Stimulated activated CD4-positive, alpha-beta T cell treated with anti-CD3 and anti-CD28 coated beads, Interleukin-15, amount 100 ng/mL, for 1 hour (primary cell): ENCODE results near the gene TMEM45A.
A peak's percentile ranks its signal among the peaks of the same experiment; 100 is the strongest.
"Not testable (repeated sequence)": the region's sequence is repeated elsewhere in the genome, so short reads cannot be mapped to it uniquely, and the experiment has no call there.

Experiments
- DNase-seq, 2 donors: peaks; one replicate each; pipeline ENCODE4 v3.0.0-alpha.2; 2020; ENCODE audit warnings: low read depth in 1 of 2, low spot score in 1 of 2

The TMEM45A gene, protein sequence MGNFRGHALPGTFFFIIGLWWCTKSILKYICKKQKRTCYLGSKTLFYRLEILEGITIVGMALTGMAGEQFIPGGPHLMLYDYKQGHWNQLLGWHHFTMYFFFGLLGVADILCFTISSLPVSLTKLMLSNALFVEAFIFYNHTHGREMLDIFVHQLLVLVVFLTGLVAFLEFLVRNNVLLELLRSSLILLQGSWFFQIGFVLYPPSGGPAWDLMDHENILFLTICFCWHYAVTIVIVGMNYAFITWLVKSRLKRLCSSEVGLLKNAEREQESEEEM

DNA sequence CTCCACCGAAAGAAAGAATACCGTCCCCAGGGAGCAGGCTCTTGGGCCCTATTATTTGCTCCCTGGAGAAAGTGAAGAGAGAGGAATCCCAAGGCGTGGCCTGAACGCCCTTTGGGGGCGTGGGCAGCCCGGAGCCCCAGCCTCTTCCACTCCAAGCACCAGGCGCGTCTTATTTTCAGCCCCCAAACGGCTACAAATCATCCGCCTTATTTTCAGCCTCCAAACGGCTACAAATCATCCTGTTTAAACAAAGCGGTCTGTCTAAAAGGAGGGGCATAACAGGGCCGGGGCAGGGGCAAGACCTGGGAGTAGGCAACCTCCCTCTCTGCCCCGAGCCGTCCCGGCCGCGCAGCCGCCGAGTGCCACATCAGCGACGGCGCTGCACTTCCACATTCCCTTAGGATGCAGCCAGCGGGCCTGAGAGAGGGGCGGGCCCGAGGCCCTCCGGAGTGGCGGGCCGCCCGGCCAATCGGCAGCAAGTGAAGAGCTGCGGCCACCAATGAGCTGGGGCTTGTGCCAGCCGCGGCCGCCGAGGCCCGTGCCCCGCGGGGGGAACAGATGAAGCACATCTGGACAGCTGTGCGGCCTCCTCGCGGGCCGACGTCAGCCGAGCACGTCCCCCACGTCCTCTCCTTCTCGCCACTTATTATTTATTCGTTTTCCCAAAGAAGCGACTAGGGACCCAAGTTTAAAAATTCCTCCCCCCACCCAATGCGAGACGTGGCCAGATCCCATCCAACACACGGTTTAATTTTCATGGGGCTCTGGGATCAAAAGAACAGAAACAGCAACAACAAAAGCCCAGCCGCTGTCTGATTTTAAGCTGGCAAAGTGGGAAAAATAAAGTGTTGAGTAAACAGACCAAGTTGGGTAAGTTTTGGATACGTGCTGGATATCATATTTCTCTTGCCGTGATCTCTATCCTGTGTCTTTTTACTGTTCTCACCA is at the start of gene TMEM45A:
TMEM45A (plus strand) TSS at position 561 of the 948 bp plus-strand sequence. CDS start 62,593 bp downstream, outside the sequence.
- DNase-seq = peak; percentile 6 to 76

DNA sequence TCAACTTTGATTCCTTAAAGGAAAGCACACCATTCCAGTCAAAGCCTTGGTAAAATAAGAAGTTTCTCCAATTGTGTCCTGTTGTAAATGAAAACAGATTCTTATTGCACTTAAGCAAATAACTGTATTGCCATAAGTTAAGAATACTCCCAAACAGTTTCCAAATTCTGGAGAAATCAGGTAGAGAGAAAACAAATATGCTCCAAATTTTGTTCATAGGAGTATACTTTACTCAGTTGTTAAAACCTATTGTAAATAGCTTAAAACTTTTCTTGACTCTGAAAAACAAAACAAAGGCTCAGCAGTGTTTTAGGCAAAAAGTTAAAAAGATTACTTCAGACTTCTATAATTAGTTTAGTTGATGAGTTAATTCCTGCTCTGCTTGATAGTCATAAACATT is 48.7 kb upstream of the TMEM45A start:
- DNase-seq = no peak

DNA sequence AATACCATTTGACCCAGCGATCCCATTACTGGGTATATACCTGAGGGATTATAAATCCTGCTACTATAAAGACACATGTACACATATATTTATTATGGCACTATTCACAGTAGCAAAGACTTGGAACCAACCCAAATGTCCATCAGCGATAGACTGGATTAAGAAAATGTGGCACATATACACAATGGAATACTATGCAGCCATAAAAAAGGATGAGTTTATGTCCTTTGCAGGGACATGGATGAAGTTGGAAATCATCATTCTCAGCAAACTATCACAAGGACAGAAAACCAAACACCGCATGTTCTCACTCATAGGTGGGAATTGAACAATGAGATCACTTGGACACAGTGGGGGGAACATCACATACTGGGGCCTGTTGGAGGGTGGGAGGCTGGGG is 45.4 kb upstream of the TMEM45A start:
- not testable (repeated sequence) for DNase-seq

DNA sequence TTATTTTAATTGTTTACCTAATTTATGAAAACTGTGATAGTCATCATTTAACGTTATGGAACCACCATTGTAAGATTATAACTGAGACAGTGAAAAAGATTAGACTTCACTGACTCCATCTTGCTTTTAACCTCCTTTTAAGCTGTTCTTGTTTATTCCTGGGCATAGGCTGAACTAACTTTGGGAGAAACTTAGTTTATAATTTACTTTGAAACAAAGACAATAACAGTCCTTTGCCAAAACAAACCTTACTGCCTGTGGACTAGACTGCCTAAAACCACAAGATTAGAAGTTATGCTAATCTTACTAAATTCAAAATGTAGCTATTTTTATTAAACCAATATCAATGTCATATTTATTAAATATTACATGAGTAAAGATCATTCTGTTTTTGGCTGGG is 44.3 kb upstream of the TMEM45A start:
- DNase-seq = no peak

DNA sequence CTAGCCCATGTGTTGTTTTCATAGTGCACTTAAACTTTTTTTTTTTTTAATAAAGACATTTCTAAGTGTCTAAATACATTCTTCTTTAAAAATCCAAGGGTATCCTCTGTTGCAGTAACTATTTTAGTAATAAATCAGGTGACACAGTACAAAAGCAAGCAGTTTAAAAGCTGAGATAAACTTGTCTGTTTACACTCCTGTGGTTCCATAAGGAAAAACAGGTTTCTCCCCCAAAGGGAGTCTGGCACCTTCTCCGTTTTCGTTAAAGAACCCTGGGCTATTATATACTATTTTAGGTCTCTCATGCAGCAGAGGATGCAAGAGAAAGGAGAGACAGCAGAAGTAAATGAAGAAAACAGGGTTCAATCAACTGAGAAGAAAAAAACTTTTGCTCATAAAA is 43.2 kb upstream of the TMEM45A start:
- no peak for DNase-seq

DNA sequence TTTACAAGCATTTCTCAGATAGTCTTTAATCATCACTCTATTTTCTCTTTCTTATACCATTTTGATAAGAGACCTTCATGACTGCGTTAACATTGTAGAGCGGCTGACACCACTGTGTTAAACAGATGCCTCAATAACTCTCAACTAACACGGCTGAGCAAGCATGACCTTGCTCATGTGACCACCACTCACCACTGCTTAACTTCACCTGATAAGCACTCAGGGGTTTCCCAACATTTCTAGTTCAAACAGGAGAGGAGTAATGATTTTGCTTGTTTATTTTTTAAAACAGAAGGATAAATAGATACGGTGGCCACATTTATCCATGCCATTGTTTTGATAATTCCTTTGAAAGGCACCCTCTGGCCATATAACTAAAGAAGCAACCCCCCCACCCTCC is 37.7 kb upstream of the TMEM45A start:
- no peak for DNase-seq

DNA sequence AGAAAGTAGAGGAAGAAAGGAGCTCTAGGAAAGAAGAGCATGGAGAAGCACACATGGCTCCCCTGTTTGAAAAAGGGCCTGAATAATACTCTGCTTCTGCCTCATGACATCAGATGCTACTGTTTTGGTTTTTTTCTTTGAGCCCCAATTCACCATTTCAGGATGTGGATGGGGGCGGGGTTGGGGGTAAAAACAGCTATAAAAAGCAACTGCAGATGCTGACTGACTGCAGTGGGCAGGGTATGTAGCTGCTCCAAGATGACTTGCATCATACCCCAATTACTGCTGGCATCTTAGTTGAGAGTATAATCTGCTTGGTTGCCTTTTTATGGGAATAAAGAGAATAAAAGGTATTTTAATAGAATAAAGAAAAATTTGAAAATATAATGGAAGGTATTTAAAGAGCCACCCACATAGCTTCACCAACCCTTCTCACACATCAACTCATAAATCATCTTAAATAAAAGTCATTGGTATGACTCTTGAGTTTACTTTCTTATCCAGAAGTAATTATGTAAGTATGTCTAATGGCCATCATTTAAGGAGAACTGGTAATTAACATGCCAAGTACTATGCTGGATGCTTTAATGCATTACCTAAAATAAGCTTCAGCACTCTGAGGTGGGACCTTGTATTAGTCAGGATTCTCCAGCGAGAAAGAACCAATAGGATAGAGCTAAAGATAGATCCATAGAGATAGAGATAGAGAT is 36.4 kb upstream of the TMEM45A start:
- no peak for DNase-seq

DNA sequence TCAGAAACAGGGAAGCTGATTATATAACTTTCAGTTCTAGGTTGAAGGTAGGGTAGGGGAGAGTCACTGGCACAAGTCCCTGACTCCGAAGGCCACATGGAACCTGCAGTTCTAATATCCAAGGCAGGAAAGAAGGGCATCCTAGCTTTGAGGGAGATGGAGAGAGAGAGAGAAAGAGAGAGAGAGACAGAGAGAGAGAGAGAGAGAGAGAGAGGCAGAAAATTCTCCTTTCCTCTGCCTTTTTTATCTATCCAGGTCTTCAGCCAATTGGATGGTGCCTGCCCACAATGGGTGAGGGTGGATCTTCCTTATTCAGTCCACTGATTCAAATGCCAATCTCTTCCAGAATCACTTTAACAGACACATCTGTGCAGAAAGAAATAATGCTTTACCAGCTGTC is 35.7 kb upstream of the TMEM45A start:
- DNase-seq = no peak

DNA sequence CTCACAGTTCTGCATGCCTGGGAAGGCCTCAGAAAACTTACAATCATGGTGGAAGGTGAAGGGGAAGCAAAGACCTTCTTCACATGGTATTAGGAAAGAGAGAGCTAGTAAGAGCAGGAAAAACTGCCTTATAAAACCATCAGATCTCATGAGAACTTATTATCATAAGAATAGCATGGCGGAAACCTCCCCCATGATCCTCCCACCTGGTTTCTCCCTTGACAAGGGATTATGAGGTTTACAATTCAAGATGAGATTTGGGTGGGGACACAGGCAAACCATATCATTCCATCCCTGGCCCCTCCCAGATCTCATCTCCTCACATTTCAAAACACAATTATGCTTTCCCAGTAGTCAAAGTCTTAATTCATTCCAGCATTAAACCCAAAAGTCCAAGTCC is 34.6 kb upstream of the TMEM45A start:
- no peak for DNase-seq

DNA sequence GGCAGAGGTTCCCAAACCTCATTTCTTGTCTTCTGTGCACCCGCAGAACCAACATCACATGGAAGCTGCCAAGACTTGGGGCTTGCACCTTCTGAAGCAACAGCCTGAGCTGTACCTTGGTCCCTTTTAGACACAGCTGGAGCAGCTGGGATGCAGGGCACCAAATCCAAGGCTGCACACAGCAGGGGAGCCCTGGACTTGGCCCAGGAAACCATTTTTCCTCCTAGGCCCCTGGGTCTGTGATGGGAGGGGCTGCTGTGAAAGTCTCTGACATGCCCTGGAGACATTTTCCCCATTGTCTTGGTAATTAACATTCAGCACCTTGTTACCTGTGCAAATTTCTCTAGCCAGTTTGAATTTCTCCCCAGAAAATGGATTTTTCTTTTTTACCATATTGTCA is 33.6 kb upstream of the TMEM45A start:
- DNase-seq = no peak

DNA sequence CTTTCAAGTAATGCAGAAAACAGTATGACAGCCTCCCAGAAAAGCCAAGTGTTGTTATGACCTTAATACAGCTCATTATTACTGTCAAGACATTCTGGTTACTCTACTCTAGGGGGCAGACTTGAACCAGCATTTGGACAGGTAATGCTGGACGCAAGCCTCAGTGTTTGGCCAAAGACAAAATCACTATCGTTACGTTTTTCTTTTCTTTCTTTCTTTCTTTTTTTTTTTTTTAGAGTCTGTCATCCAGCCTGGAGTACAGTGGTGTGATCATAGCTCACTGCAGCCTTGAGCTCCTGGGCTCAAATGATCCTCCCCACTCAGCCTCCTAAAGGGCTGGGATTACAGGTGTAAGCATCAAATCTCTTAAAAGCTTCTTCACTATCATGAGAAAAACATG is 29.4 kb upstream of the TMEM45A start:
- DNase-seq = no peak

DNA sequence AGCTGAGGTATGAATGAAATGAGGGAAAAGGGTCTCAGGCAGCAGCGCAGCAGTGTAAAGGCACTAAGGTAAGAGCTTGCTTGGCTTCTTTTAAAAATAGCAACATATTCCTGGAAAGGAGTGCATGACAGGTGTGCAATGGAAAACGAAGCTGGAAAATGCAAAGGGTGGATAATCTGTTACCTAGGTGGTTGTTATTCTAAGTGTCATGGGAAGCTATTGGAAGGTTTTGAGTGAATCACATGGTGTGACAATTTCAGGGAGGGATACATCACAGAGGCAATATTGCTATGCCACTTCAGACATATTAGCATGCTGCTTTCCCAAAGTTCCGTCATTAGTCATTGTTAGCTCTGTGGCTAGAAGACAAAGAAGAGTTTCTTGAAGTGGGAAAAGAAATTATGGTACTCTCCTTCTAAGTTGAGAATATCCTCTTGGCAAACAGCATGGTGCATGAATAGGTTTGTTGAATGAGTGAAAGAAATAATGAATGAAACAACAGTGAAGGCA is 28.7 kb upstream of the TMEM45A start:
- no peak for DNase-seq

DNA sequence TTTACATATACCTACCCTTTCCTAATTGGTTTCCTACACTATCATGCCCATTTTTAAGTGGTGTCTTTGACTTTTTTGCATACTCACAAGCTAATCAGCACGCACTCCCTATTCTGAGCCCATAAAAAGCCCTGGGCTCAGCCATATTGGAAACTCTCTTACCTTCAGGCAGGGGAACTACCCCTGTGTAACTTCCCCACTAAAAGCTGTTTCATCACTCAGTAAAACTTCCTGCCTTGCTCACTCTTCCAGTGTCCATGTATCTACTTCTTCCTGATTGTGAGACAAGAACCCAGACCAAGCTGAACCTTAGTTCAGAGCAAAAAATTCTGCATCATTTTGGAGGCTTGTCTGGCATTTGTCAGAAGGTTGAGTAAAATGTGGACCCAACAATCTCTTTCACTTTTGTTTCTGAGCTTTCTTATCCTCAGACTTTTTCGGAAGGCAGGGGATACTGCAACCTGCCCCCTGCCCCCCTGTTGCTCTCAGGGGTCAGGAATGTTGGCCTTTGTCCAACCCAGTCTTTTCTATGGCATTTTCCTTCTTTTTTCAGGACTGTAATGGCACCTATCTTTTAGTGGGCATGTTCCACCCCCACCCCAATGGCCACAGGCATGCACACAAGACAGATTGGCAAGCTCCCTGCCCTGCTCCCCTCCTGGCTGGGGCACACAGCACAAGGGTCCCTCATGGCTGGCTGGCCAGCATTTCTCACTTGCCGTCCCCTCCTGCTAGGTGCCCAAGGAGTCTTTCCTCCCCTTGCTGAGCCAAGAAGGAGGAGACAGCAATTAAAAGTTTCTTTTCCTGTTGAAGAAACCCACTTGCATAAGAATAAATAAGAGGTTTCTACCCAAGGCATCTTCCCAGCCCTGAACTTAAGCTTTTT is 26.3 kb upstream of the TMEM45A start:
- no peak for DNase-seq

DNA sequence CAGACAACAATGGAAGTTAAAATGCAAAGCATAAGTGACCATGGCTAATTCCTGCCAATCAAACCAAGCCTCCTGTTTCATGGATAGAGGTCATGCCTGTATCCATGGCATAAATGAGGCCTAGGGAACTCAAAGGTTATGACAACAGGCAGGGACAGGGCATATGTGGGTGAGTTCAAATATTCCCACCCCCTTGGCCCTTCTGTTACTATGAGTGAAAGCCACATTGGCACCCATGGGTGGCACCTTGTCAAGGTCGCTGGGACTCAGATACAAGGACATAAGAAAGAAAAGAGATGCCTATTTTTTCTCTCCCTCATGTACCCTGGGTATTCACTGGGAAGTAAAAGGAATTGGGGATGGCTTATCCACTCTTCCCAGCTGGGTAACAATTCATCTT is 25.3 kb upstream of the TMEM45A start:
- DNase-seq = no peak

DNA sequence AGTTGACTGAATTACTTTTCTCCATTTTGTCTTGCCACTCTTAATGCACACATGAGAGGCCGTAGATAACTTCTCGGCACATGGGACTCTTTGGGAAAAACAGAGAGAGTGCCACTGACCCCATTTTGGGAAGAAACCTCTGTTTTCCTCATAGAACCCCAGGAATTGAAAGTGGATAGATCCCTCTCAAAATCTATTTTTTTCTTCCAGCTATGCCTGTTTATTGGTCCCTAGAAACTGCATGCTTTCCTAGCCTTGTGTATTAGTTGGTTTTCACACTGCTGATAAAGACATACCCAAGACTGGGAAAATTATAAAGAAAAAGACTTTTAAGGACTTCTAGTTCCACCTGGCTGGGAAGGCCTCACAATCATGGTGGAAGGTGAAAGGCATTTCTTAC is 23.7 kb upstream of the TMEM45A start:
- no peak for DNase-seq

DNA sequence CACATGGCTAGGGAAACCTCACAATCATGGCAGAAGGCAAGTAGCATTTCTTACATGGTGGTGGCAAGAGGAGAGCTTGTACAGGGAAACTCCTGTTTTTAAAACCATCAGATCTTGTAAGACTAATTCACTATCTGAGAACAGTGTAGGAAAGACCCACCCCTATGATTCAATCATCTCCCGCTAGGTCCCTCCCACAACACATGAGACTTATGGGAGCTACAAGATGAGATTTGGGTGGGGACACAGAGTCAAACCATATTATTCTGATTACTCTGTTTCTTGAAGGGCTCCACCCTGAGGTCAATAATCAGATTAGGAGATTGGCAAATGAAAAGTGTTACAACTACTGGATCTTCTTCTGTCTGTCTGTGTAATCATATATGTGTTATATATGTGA is 21.5 kb upstream of the TMEM45A start:
- DNase-seq = no peak

DNA sequence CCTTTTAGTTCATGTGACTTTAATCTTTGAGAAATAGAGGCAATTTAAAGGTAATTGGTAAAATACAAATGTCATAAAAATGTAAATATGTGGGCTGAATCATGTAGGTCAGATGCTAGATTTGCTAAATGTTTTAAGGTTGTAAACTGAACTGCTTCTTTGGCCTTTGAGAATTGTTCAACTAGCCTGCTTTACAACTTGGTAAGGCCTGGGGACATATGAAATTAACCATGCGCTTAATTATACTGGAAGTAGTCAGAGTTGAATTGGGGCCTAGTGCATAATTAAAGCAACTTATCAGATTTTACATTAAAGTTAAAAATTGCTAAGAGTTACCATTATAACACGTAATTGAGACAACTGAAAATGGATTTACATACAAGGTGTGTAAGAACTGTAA is 21.0 kb upstream of the TMEM45A start:
- no peak for DNase-seq

DNA sequence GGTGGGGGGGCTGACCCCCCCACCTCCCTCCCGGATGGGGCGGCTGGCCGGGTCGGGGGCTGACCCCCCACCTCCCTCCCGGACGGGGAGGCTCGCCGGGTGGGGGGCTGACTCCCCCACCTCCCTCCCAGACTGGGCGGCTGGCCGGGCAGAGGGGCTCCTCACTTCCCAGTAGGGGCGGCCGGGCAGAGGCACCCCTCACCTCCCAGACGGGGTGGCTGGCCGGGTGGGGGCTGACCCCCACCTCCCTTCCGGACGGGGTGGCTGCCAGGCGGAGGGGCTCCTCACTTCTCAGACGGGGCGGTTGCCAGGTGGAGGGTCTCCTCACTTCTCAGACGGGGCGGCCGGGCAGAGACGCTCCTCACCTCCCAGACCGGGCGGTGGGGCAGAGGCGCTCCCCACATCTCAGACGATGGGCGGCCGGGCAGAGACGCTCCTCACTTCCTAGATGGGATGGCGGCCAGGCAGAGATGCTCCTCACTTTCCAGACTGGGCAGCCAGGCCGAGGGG is 14.5 kb upstream of the TMEM45A start:
- DNase-seq = not testable (repeated sequence)

DNA sequence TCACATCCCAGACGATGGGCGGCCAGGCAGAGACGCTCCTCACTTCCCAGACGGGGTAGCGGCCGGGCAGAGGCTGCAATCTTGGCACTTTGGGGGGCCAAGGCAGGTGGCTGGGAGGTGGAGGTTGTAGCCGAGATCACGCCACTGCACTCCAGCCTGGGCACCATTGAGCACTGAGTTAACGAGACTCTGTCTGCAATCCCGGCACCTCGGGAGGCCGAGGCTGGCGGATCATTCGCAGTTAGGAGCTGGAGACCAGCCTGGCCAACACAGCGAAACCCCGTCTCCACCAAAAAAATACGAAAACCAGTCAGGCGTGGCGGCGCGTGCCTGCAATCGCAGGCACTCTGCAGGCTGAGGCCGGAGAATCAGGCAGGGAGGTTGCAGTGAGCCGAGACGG is 13.9 kb upstream of the TMEM45A start:
- DNase-seq = not testable (repeated sequence)

DNA sequence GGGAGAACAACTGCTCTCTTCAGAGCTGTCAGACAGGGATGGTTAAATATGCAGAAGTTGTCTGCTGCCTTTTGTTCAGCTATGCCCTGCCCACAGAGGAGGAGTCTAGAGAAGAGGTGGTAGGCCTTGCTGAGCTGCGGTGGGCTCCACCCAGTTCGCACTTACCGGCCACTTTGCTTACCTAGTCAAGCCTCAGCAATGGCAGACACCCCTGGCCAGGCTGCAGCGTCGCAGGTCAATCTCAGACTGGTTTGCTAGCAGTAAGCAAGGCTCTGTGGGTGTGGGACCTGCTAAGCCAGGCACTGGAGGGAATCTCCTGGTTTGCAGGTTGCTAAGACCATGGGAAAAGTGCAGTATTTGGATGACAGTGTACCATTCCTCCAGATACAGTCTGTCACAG is 12.3 kb upstream of the TMEM45A start:
- no peak for DNase-seq
